KMS-11 (cell line): ENCODE results near the gene TMCC3.

ENCODE experiments used
- H2AFZ ChIP-seq: fragments of 200-600 bp; sonication (generic); 2 replicates; pipeline ENCODE4 v1.6.1; 2016; ENCODE audit warnings: antibody characterized with exemption, mixed run types, low read depth
- H3K27ac ChIP-seq: fragments of 200-600 bp; sonication (generic); 2 replicates; pipeline ENCODE4 v1.6.1; 2016; ENCODE audit warnings: mild to moderate bottlenecking, mixed run types
- H3K27me3 ChIP-seq: fragments of 200-600 bp; sonication (generic); 2 replicates; pipeline ENCODE4 v1.6.1; 2017; ENCODE audit warnings: mild to moderate bottlenecking, low read depth, mixed run types, moderate library complexity; ENCODE audit not compliant: insufficient read depth
- H3K36me3 ChIP-seq: fragments of 200-600 bp; sonication (generic); 2 replicates; pipeline ENCODE4 v1.6.1; 2017; ENCODE audit warnings: mild to moderate bottlenecking, mixed run types; ENCODE audit not compliant: insufficient read depth
- H3K4me1 ChIP-seq: fragments of 200-600 bp; sonication (generic); 2 replicates; pipeline ENCODE4 v1.6.1; 2016; ENCODE audit warnings: mild to moderate bottlenecking, low read depth, mixed run types; ENCODE audit not compliant: poor library complexity, severe bottlenecking
- H3K4me2 ChIP-seq: fragments of 200-600 bp; sonication (generic); 2 replicates; pipeline ENCODE4 v1.7.0; 2016; ENCODE audit warnings: mild to moderate bottlenecking, mixed run types
- H3K4me3 ChIP-seq: fragments of 200-600 bp; sonication (generic); IDR thresholded peaks from 2 replicates; pipeline ENCODE4 v1.6.1; 2017; ENCODE audit warnings: low read depth, low read length, mixed read lengths; ENCODE audit not compliant: insufficient read depth
- H3K79me2 ChIP-seq: fragments of 200-600 bp; sonication (generic); 2 replicates; pipeline ENCODE4 v1.6.1; 2016; ENCODE audit warnings: low read depth, mixed run types; ENCODE audit not compliant: insufficient read depth
- H3K9ac ChIP-seq: fragments of 200-600 bp; sonication (generic); 2 replicates; pipeline ENCODE4 v1.6.1; 2016; ENCODE audit warnings: mild to moderate bottlenecking, mixed run types
- H4K20me1 ChIP-seq: fragments of 200-600 bp; sonication (generic); 2 replicates; pipeline ENCODE4 v1.6.1; 2016; ENCODE audit warnings: mild to moderate bottlenecking, mixed run types; ENCODE audit not compliant: insufficient read depth
- TF ChIP-seq, protein P1 (sequence below): fragments of 200-600 bp; sonication (generic); conservative IDR thresholded peaks from 2 replicates; pipeline ENCODE4 v1.6.1; 2017; ENCODE audit warnings: low read depth, mild to moderate bottlenecking, antibody characterized with exemption, low read length, moderate library complexity, mixed read lengths

The TMCC3 gene

DNA sequence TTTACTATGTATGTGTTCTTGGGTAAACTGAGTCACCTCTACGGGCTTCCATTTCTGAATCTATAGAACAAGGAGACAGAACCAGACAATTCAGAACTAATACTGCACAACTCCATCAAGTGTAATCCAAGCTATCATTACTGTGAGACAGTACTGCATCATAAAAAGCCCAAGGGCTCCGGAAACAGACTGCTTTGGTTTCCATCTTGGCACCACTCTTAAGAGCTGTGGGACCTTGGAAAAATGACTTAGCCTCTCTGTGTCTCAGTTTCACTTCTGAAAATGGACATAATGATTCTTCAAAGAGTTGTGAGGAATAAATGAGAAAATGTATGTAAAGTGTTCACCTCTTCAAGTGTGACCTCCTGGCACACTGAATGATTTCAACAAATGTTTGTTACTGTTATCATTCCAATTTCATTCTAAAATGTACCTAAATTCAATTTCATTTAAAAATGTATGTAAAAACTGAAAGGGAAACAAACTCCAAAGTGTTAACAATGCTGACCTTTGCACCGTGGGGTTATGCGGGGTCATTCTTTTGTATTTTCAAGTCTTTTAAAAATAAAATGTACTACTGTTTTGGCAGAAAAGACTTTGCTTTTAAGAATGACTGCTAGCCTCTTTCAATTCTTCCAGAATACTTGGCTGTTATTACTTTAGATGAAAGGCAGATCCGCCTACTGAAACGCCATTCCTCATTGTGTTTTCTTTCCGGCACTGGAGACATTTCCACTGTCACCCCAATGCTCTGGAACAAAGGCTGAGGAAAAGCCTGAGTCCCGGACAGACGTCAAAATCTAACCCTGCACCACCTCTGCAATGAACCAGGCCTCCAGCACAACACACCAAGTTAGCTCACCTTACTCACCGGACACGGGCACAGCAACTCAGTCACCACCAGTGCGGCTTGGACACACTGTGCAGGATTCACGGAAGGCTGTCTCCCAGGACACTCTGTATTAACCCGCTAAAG is 62.8 kb downstream of the TMCC3 start:
- Histone ChIP-seq H3K36me3 (no peaks in the 10 kb centered on the region), H3K27ac (no peak overlapping the region), H3K9ac (no peak overlapping the region), H4K20me1 (no peaks in the 10 kb centered on the region), H3K4me2 (no peak overlapping the region), H2AFZ (no peak overlapping the region), H3K79me2 (no peaks in the 10 kb centered on the region), H3K4me3 (no peak overlapping the region), H3K27me3 (no peaks in the 10 kb centered on the region), H3K4me1 (no peaks in the 10 kb centered on the region)
- TF ChIP-seq, protein P1, sequence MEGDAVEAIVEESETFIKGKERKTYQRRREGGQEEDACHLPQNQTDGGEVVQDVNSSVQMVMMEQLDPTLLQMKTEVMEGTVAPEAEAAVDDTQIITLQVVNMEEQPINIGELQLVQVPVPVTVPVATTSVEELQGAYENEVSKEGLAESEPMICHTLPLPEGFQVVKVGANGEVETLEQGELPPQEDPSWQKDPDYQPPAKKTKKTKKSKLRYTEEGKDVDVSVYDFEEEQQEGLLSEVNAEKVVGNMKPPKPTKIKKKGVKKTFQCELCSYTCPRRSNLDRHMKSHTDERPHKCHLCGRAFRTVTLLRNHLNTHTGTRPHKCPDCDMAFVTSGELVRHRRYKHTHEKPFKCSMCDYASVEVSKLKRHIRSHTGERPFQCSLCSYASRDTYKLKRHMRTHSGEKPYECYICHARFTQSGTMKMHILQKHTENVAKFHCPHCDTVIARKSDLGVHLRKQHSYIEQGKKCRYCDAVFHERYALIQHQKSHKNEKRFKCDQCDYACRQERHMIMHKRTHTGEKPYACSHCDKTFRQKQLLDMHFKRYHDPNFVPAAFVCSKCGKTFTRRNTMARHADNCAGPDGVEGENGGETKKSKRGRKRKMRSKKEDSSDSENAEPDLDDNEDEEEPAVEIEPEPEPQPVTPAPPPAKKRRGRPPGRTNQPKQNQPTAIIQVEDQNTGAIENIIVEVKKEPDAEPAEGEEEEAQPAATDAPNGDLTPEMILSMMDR: no peak

DNA sequence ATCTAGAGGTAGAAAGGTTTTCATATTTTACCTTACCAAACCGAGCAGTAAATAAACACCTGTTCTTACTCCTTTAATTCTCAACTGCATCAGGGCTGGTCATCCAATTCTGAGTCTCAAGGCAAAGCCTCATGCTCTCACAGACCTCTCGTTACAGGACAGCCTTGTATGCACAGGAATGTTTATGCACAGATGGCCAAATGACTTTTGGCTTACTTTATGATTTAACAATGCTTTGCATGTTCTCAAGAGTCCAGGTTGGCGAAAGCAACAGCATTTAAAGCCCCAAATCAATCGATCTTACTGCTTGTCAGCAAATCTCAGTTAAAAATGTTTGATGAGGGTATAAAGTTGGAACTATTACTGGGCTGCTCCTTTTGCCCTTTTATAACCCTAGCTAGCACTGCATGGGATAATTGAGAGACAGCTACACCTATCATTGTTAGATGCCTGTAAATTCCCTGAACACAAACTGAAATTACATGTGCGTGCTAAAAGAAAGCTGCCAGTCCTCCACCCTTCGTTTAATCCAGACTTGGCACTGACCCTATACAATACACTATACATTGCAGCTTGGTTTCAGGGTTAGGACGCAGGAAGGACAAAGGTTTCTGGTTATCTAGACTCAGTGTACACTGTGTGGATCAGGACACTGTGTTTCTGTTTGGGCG is 63.6 kb downstream of the TMCC3 start:
- no peak overlapping the region for H3K9ac ChIP-seq
- no peak overlapping the region for H3K4me2 ChIP-seq
- H3K79me2 ChIP-seq: no peaks in the 10 kb centered on the region
- H3K4me1 ChIP-seq: no peaks in the 10 kb centered on the region
- no peak overlapping the region for H3K4me3 ChIP-seq
- no peaks in the 10 kb centered on the region for H4K20me1 ChIP-seq
- TF ChIP-seq, protein P1: no peak
- H3K27ac ChIP-seq: no peak overlapping the region
- H3K36me3 ChIP-seq: no peaks in the 10 kb centered on the region
- H3K27me3 ChIP-seq: no peaks in the 10 kb centered on the region
- no peak overlapping the region for H2AFZ ChIP-seq

DNA sequence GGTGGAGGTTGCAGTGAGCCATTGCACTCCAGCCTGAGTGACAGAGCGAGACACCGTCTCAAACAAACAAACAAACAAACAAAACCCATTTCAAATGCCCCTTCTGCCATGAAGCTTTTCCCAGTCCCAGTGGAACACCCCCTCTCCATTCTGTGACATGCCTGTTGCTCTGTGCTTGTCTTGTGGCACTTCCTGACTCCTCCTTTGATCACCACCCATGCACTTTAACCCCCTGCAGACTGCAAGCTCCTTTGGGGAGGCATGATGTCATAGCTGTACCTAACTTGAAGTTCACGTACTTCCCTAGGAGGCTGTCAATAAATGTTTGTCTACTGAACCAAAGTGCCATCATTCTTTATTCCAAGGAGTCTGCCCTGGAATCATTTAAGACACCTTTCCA is 64.7 kb downstream of the TMCC3 start:
- TF ChIP-seq, protein P1: no peak
- Histone ChIP-seq H3K4me2 (no peak overlapping the region), H3K9ac (no peak overlapping the region), H3K27me3 (no peaks in the 10 kb centered on the region), H3K4me1 (no peaks in the 10 kb centered on the region), H4K20me1 (no peaks in the 10 kb centered on the region), H2AFZ (no peak overlapping the region), H3K27ac (no peak overlapping the region), H3K4me3 (no peak overlapping the region), H3K36me3 (no peaks in the 10 kb centered on the region), H3K79me2 (no peaks in the 10 kb centered on the region)

DNA sequence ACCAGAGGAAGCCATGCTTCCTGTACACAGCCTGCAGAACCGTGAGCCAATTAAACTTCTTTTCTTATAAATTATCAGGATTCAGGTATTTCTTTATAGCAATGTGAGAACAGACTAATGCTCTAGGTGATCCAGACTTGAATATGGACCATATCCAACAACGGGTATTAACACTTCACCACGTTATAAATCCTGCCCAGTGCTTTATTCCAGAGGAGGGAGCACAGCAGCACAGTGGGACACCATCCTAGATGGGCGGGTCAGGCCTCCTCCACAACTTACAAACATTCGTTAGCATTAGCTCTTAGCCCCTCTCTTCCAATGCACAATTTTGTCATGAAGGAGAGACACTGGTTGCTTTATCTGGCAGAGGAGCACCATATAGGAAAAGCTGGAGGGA is 66.0 kb downstream of the TMCC3 start:
- H2AFZ ChIP-seq: no peak overlapping the region
- H3K36me3 ChIP-seq: no peaks in the 10 kb centered on the region
- no peaks in the 10 kb centered on the region for H3K27me3 ChIP-seq
- H3K79me2 ChIP-seq: no peaks in the 10 kb centered on the region
- no peak overlapping the region for H3K27ac ChIP-seq
- no peak overlapping the region for H3K4me2 ChIP-seq
- no peak overlapping the region for H3K9ac ChIP-seq
- H4K20me1 ChIP-seq: no peaks in the 10 kb centered on the region
- H3K4me3 ChIP-seq: no peak overlapping the region
- TF ChIP-seq, protein P1: no peak
- no peaks in the 10 kb centered on the region for H3K4me1 ChIP-seq
